GM18951 (cell line): Measurements from ENCODE around the gene LAMA5.

ENCODE experiments used
- POLR2A ChIP-seq: IDR thresholded peaks from 4 replicates; pipeline ENCODE4 v1.6.1; 2011; ENCODE audit warnings: mild to moderate bottlenecking; ENCODE audit not compliant: insufficient read length, insufficient read depth; ENCODE audit errors: extremely low read depth
- in situ Hi-C: fragments of 300-500 bp; cut with MboI; formaldehyde crosslinking; loops from one replicate; pipeline ENCODE4 v1.12.0; 2022; ENCODE audit warnings: low sequenced_read_pairs, mixed read lengths, inconsistent platforms; ENCODE audit not compliant: unreplicated experiment

Gene LAMA5

GRCh38 chr20:62390317-62391164 lies 23.4 kb upstream of the LAMA5 start:
- in situ Hi-C loops, result no loop called here
- TF ChIP-seq POLR2A, result peak; percentile 21

DNA sequence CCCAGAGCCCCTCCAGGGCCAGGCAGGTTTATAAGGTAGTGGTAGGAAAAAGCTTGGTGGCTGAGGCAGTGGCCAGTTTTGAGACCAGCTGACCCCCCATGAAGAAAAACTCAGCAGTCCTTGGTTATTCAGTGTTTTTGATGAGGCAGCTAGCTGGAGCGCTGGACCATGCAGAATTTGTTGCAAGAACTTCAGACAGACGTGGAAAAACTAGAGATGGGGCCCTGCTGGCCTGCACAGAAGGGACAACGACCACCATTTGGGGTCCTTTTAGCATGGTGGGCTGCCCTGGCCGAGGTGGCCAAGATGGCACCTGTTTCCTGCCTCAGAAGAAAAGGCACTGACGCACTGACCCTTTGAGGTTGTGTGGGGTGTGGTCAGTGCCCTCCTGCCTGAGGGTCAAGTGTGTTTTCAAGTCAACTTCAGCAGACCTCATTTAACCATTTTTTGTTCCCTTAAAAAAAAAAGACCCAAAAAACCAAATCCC lies 22.5 kb upstream of the LAMA5 start:
- TF ChIP-seq POLR2A, result no peak
- in situ Hi-C loops, result loop anchor here (10.0 kb wide), 1 partner anchor 85 kb away; the partner anchor contains the start of gene ADRM1

- no peak for TF ChIP-seq POLR2A
- in situ Hi-C loops, result loop anchor here (10.0 kb wide), 1 partner anchor 84 kb away; the partner anchor contains the start of gene ADRM1
Measured at GRCh38 chr20:62388839-62389600, 21.9 kb upstream of the LAMA5 start.

GRCh38 chr20:62387933-62388635 lies 21.0 kb upstream of the LAMA5 start:
- in situ Hi-C loops, result loop anchor here (10.0 kb wide), 1 partner anchor 83 kb away; the partner anchor contains the start of gene ADRM1
- no peak for TF ChIP-seq POLR2A

DNA sequence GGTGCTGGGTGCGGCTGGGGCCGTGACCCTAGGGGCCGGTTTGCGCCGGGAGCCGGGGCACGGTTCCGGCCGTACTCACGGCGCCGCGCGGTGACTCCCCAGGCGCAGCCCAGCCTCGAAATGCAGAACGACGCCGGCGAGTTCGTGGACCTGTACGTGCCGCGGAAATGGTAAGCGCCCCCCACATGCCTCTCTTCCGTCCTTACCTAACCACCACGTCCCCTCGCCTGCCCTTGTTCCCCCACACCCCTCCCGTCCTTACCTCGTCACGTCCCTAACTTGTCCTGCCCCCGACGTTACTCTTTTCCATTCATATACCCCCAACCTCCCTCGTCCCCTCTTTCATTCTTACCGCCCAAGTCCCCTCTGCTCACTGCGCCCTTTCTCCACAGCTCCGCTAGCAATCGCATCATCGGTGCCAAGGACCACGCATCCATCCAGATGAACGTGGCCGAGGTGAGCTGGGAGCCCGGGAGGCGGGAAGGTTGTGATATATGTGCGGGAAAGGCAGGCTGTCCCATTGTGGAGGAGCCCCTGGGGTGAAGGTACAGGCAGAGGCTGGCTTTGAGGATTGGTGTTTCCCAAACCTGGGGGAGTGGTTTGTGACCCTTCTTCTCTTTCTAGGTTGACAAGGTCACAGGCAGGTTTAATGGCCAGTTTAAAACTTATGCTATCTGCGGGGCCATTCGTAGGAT lies 20.3 kb upstream of the LAMA5 start:
- TF ChIP-seq POLR2A, result no peak
- in situ Hi-C loops, result loop anchor here (10.0 kb wide), 1 partner anchor 83 kb away; the partner anchor contains the start of gene ADRM1

- TF ChIP-seq POLR2A, result peak; percentile 96
- in situ Hi-C loops, result loop anchor here (10.0 kb wide), 1 partner anchor 82 kb away; the partner anchor contains the start of gene ADRM1
Measured at GRCh38 chr20:62386383-62387218, 19.5 kb upstream of the LAMA5 start, which contains the start of gene RPS21. TSS of gene RPS21 (plus strand) at chr20:62387103. CDS start at chr20:62387339, 236 bp downstream.

DNA sequence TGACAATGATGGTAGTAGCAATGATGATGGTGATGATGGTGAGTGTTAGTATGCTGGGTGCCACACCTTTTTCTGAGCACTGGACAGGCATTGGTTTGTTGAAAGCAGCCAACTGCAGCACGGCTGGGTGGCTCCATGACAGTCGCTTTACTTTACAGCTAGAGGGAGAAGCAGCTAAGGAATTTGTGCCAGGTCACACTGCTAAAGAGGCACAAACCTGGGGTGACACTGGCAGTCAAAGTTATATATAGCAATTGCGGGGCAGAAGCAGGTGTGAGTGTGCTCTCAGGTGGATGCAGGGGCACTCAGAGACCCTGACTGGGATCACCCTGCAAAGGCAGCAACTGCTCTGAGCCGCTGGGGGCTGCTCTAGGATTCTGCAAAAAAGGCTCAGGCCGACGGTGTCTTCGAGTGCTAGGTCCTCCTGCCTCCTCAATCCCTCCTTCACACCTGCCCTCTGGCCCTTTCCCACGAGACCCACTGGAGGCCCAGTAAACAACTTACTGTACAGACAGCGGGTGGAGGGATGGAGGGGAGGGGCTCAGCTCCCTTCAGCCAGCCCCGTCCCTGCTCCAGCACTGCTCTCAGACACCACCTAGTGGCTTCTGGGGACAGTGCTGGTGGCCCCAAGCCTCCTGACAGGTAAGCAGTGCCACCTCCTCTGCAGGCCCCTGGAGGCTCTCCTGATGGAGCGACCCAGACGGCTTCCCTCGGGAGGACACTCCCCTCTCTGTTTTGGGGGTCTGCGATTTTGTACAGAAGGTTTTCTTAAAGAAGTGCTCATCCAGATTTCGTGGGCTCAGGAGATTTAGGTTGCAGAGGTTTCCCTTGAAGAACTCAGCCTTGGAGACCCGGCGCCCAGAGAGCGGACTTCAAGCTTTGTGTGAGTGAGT lies 15.4 kb upstream of the LAMA5 start:
- in situ Hi-C loops, result loop anchor here (10.0 kb wide), 1 partner anchor 78 kb away; the partner anchor contains the start of gene ADRM1
- TF ChIP-seq POLR2A, result no peak

- in situ Hi-C loops, result loop anchor here (10.0 kb wide), 1 partner anchor 77 kb away; the partner anchor contains the start of gene ADRM1
- no peak for TF ChIP-seq POLR2A
Measured at GRCh38 chr20:62381842-62382241, 14.7 kb upstream of the LAMA5 start.

DNA sequence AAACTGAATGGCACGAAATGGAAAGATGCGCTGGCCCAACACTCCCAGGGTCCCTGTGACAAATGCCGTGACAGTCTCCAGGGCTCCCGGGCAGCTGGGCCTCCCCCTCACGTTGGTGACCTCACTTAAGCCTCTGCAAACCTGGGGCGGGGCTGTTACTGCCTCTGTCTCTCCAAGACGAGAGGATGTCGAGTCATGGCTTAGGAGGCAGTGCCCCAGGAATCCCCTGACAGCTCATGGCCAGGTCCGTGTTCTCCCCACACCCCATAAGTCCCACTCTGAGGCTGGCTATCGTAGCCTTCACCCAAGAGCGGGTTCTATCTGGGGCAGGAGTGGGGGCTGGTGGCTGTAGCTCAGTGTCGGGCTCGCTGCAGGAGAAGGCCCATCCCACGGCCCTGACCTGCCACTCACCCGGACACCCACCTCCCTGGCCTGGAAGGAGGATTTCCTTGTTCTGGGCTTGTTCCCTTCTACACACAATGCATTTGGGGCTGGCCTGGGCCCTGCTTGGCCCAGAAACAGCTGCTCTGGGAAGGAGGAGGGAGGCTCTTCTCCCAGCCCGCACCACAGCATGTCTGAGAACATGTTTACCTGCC lies 14.2 kb upstream of the LAMA5 start:
- in situ Hi-C loops, result loop anchor here (10.0 kb wide), 1 partner anchor 76 kb away; the partner anchor contains the start of gene ADRM1
- no peak for TF ChIP-seq POLR2A

GRCh38 chr20:62378215-62378614 lies 11.1 kb upstream of the LAMA5 start:
- TF ChIP-seq POLR2A, result no peak
- in situ Hi-C loops, result no loop called here
